GM19099 (cell line): ENCODE results near the gene LMF2.

Experiments
- POLR2A ChIP-seq: IDR thresholded peaks from 3 replicates; pipeline ENCODE4 v1.6.1; 2011; ENCODE audit warnings: low read depth; ENCODE audit not compliant: insufficient read length; ENCODE audit errors: extremely low read depth

LMF2 gene

GRCh38 chr22:50459016-50459415 lies 48.5 kb downstream of the LMF2 start:
- no peak for TF ChIP-seq POLR2A

- TF ChIP-seq POLR2A = no peak
These were observed 50.9 kb downstream of the LMF2 start for GRCh38 chr22:50456466-50457234.

- no peak for TF ChIP-seq POLR2A
These were observed 51.5 kb downstream of the LMF2 start for GRCh38 chr22:50456026-50456425.

- no peak for TF ChIP-seq POLR2A
These were observed 52.3 kb downstream of the LMF2 start for GRCh38 chr22:50455201-50455600.

GRCh38 chr22:50454556-50455075 lies 52.9 kb downstream of the LMF2 start:
- TF ChIP-seq POLR2A = no peak
